ENCODE measurements around the gene SPACA1. TPM values are rescaled to one million over a fixed set of nuclear protein-coding genes. Genes with fewer than 3 reads are reported as not detected.

SPACA1 gene
- polyA plus RNA-seq, 2 of the 4 experiments (the other 2 are of a cell fraction) = not detected

- no peak for TF ChIP-seq BCL3 (IDR thresholded peaks at IDR 0.05)
- no peak for TF ChIP-seq NPAS2 (CRISPR knock-in tag; IDR thresholded peaks at IDR 0.05; ENCODE audit: borderline replicate concordance)
- no peak for TF ChIP-seq ATOH8 (CRISPR knock-in tag; IDR thresholded peaks at IDR 0.05; ENCODE audit: low read depth)
- peak; percentile 35 to 54; a peak in 2 of 4 replicates for TF ChIP-seq CEBPB (IDR thresholded peaks at IDR 0.05)
- TF ChIP-seq MAZ (IDR thresholded peaks at IDR 0.05; ENCODE audit: borderline replicate concordance, low read depth, low read length) = no peak
- Histone ChIP-seq H3K4me3 (no peak overlapping the region), H3K27ac (no peak overlapping the region), H3K9me3 (no peaks in the 10 kb centered on the region), H3K4me1 (peaks cover 16% of the 10 kb centered on the region), H3K4me2 (no peak overlapping the region)
- no peak for ATAC-seq
- CTCF ChIA-PET = no interaction called here
- WGBS (ENCODE audit: missing lambda C conversion rate) = 51% methylated on average over 4 of the region's 4 CpGs
- no peak for FAIRE-seq
- no peak for DNase-seq (ENCODE audit: low read depth in 1 of 2, low spot score in 1 of 2)
- POLR2A ChIA-PET = no interaction called here
Measured at GRCh38 chr6:88004707-88005106, 42.9 kb upstream of the SPACA1 start.

- WGBS (ENCODE audit: missing lambda C conversion rate) = 83% methylated on average over 12 of the region's 12 CpGs
Measured at GRCh38 chr6:88006557-88006956, 41.1 kb upstream of the SPACA1 start.

GRCh38 chr6:88008411-88008810 lies 39.2 kb upstream of the SPACA1 start:
- Histone ChIP-seq H3K4me1 (peaks cover 16% of the 10 kb centered on the region), H3K9me3 (no peaks in the 10 kb centered on the region), H3K27ac (peak overlapping the region; percentile 36 to 44; a peak in 5 of 6 replicates), H3K4me2 (peak overlapping the region; percentile 74), H3K4me3 (peak overlapping the region; percentile 17; the same call in 2 of the 3 replicates)
- peak in 1 of 2 experiments; percentile 22; a peak in 2 of 6 replicates for ATAC-seq
- POLR2A ChIA-PET = no interaction called here
- no peak for DNase-seq (ENCODE audit: low read depth in 1 of 2, low spot score in 1 of 2)
- FAIRE-seq = no peak
- 14% methylated on average over 4 of the region's 4 CpGs for WGBS (ENCODE audit: missing lambda C conversion rate)
- CTCF ChIA-PET = no interaction called here
- no peak for TF ChIP-seq POLR2A (IDR thresholded peaks at IDR 0.05; ENCODE audit: low read length)
- TF ChIP-seq PHF8 (IDR thresholded peaks at IDR 0.05; ENCODE audit: borderline replicate concordance, low read depth) = no peak
- no peak for TF ChIP-seq ZSCAN20 (CRISPR knock-in tag; IDR thresholded peaks at IDR 0.05)
- TF ChIP-seq CEBPB (IDR thresholded peaks at IDR 0.05) = no peak
- no peak for TF ChIP-seq HOXA7 (CRISPR knock-in tag; IDR thresholded peaks at IDR 0.05)
- no peak for TF ChIP-seq HEYL (CRISPR knock-in tag; IDR thresholded peaks at IDR 0.05)
- TF ChIP-seq HOXB5 (CRISPR knock-in tag; IDR thresholded peaks at IDR 0.05) = no peak
- no peak for TF ChIP-seq MYC (IDR thresholded peaks at IDR 0.05; ENCODE audit: borderline replicate concordance, low read length)
- TF ChIP-seq RFX5 (IDR thresholded peaks at IDR 0.05) = no peak
- no peak for TF ChIP-seq KDM5A (IDR thresholded peaks at IDR 0.05)
- TF ChIP-seq HDAC2 (IDR thresholded peaks at IDR 0.05) = no peak
- no peak for TF ChIP-seq RARB (CRISPR knock-in tag; IDR thresholded peaks at IDR 0.05)
- no peak for TF ChIP-seq JUNB (IDR thresholded peaks at IDR 0.05)
- no peak for TF ChIP-seq MAFK (IDR thresholded peaks at IDR 0.05; ENCODE audit: partially characterized antibody)
- TF ChIP-seq HMGXB4 (CRISPR knock-in tag; IDR thresholded peaks at IDR 0.05; ENCODE audit: borderline replicate concordance) = no peak
- TF ChIP-seq NFE2L2 (conservative IDR thresholded peaks at IDR 0.05; ENCODE audit: low read length) = no peak
- no peak for TF ChIP-seq ZC3H11A (IDR thresholded peaks at IDR 0.05)

More at GRCh38 chr6:88006557-88006956, 41.1 kb upstream of the SPACA1 start:
- Histone ChIP-seq H3K27ac (no peak overlapping the region), H3K4me2 (no peak overlapping the region), H3K9me3 (no peaks in the 10 kb centered on the region), H3K4me3 (no peak overlapping the region), H3K4me1 (peaks cover 16% of the 10 kb centered on the region)
- DNase-seq (ENCODE audit: low read depth in 1 of 2, low spot score in 1 of 2) (no peak), FAIRE-seq (no peak), ATAC-seq (no peak)
- TF ChIP-seq BCL3 (IDR thresholded peaks at IDR 0.05) = no peak
- TF ChIP-seq TFCP2L1 (CRISPR knock-in tag; IDR thresholded peaks at IDR 0.05) = no peak
- TF ChIP-seq GATA3 (IDR thresholded peaks at IDR 0.05; ENCODE audit: borderline replicate concordance) = no peak
- no peak for TF ChIP-seq HOXA7 (CRISPR knock-in tag; IDR thresholded peaks at IDR 0.05)
- no peak for TF ChIP-seq RARB (CRISPR knock-in tag; IDR thresholded peaks at IDR 0.05)
- TF ChIP-seq PHF8 (IDR thresholded peaks at IDR 0.05; ENCODE audit: borderline replicate concordance, low read depth) = no peak
- no peak for TF ChIP-seq KDM1A (IDR thresholded peaks at IDR 0.05; ENCODE audit: low read depth)
- TF ChIP-seq MAFK (IDR thresholded peaks at IDR 0.05; ENCODE audit: partially characterized antibody) = no peak
- TF ChIP-seq NFE2L2 (conservative IDR thresholded peaks at IDR 0.05; ENCODE audit: low read length) = no peak
- no peak for TF ChIP-seq CEBPB (IDR thresholded peaks at IDR 0.05)
- no peak for TF ChIP-seq FOSL2 (IDR thresholded peaks at IDR 0.05)
- no peak for TF ChIP-seq FOSL2 (CRISPR knock-in tag; IDR thresholded peaks at IDR 0.05)
- TF ChIP-seq ZSCAN20 (CRISPR knock-in tag; IDR thresholded peaks at IDR 0.05) = no peak
- no peak for TF ChIP-seq MAZ (IDR thresholded peaks at IDR 0.05; ENCODE audit: borderline replicate concordance, low read depth, low read length)
- no peak for TF ChIP-seq USF2 (IDR thresholded peaks at IDR 0.05)
- ChIA-PET POLR2A (no interaction called here), CTCF (no interaction called here)

All from A549 (cell line).